Germinal center (tissue), 1 donor: ENCODE results near the gene FOXJ2.
A peak's percentile ranks its signal among the peaks of the same experiment; 100 is the strongest.
"Not testable (repeated sequence)": the region's sequence is repeated elsewhere in the genome, so short reads cannot be mapped to it uniquely, and the experiment has no call there.

Experiments used
- DNase-seq: peaks from one replicate; pipeline ENCODE4 v3.0.0; 2012; ENCODE audit warnings: mixed read lengths, low spot score

FOXJ2 gene

GRCh38 chr12:8030189-8030588 lies 2.3 kb upstream of the FOXJ2 start:
- no peak for DNase-seq

GRCh38 chr12:8031017-8031416 lies 1.5 kb upstream of the FOXJ2 start:
- DNase-seq, result not testable (repeated sequence)

- no peak for DNase-seq
Observed at GRCh38 chr12:8031872-8032241, 659 bp upstream of the FOXJ2 start.

GRCh38 chr12:8033153-8034044 lies 883 bp downstream of the FOXJ2 start:
- peak; percentile 44 for DNase-seq

- DNase-seq, result no peak
Observed at GRCh38 chr12:8034802-8035201, 2.3 kb downstream of the FOXJ2 start.

- DNase-seq, result no peak
Observed at GRCh38 chr12:8035440-8036010, 3.0 kb downstream of the FOXJ2 start.

- no peak for DNase-seq
Observed at GRCh38 chr12:8036346-8036745, 3.8 kb downstream of the FOXJ2 start.

GRCh38 chr12:8037046-8037663 lies 4.6 kb downstream of the FOXJ2 start:
- DNase-seq, result peak; percentile 53

GRCh38 chr12:8037947-8038346 lies 5.4 kb downstream of the FOXJ2 start:
- no peak for DNase-seq

GRCh38 chr12:8038659-8039114 lies 6.2 kb downstream of the FOXJ2 start:
- no peak for DNase-seq

GRCh38 chr12:8040791-8041190 lies 8.3 kb downstream of the FOXJ2 start:
- DNase-seq, result no peak

- DNase-seq, result peak; percentile 83
Observed at GRCh38 chr12:8045952-8046944, 13.7 kb downstream of the FOXJ2 start.

GRCh38 chr12:8047842-8048241 lies 15.3 kb downstream of the FOXJ2 start:
- DNase-seq, result no peak

- no peak for DNase-seq
Observed at GRCh38 chr12:8048906-8049305, 16.4 kb downstream of the FOXJ2 start.

- DNase-seq, result no peak
Observed at GRCh38 chr12:8050600-8051250, 18.2 kb downstream of the FOXJ2 start.

- DNase-seq, result no peak
Observed at GRCh38 chr12:8052679-8053078, 20.2 kb downstream of the FOXJ2 start.

GRCh38 chr12:8054816-8055215 lies 22.3 kb downstream of the FOXJ2 start:
- DNase-seq, result no peak

- DNase-seq, result no peak
Observed at GRCh38 chr12:8057306-8057705, 24.8 kb downstream of the FOXJ2 start.

GRCh38 chr12:8057839-8058238 lies 25.3 kb downstream of the FOXJ2 start:
- DNase-seq, result no peak

GRCh38 chr12:8058506-8058905 lies 26.0 kb downstream of the FOXJ2 start:
- DNase-seq, result no peak

GRCh38 chr12:8064131-8064530 lies 31.6 kb downstream of the FOXJ2 start:
- no peak for DNase-seq
